ENCODE measurements around the gene EXOC6. TPM values are rescaled to one million over a fixed set of nuclear protein-coding genes. Genes with fewer than 3 reads are reported as not detected.

EXOC6 gene
- total RNA-seq, 4 donors from 2014 or later = 14.4 to 22.4 (median 16.8) TPM

DNA sequence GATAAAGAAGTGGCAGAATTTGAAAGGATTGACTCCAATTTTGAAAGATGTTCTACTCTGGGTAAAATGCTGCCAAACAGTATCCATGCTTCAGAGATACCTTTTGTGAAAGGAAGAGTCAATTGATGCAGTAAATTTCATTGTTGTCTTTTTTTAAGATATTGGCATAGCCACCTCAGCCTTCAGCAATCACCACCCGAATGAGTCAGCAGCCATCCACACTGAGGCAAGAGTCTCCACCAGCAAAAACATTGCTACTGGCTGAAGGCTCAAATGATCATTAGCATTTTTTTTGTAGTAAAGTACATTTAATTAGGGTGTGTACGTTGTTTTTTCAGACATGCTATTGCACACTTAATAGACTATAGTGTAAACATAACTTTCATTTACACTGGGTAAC is 180.6 kb downstream of the EXOC6 start:
- H3K36me3 ChIP-seq = peaks cover 0 to 33% of the 10 kb centered on the region in 2 donors
- no peak for ATAC-seq
- H3K27me3 ChIP-seq = no peaks in the 10 kb centered on the region
- H3K9me3 ChIP-seq = peaks cover 0 to 12% (median 0%) of the 10 kb centered on the region in 3 donors
- TF ChIP-seq POLR2A (IDR thresholded peaks at IDR 0.05) (no peak), POLR2AphosphoS5 (IDR thresholded peaks at IDR 0.05) (no peak)
- no peak overlapping the region for H3K4me3 ChIP-seq
- WGBS, 2 donors (ENCODE audit: low coverage in 1 of 2) = 71 to 84% methylated on average over 2 of the region's 2 CpGs
- peaks cover 0 to 21% (median 4%) of the 10 kb centered on the region in 3 donors for H3K4me1 ChIP-seq
- no peak overlapping the region for H3K27ac ChIP-seq

DNA sequence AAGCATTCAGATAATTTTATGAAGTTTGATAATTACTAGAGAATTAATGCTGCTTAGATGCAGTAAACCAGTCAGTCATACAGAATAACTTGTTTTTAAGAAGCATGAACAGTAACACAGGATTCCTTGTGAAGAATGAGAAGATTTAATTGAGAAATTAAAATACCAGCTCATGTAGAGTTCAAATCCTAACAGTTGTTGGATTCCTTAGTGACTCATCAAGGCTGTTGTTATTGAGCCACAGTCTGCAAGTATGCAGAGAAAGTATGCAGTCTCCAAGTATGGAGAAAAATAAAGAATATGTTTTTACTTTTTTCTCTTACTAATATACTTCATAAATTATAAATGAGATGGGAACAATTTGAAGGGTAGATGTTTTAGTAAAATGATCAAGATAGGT is 182.1 kb downstream of the EXOC6 start:
- Histone ChIP-seq H3K27ac (peak overlapping the region in 2 of 4 donors; percentile 28 to 33), H3K27me3 (no peaks in the 10 kb centered on the region), H3K4me3 (no peak overlapping the region), H3K36me3 (peaks cover 0 to 24% of the 10 kb centered on the region in 2 donors), H3K4me1 (peaks cover 0 to 28% (median 4%) of the 10 kb centered on the region in 3 donors), H3K9me3 (peaks cover 0 to 12% (median 0%) of the 10 kb centered on the region in 3 donors)
- TF ChIP-seq, protein P1, sequence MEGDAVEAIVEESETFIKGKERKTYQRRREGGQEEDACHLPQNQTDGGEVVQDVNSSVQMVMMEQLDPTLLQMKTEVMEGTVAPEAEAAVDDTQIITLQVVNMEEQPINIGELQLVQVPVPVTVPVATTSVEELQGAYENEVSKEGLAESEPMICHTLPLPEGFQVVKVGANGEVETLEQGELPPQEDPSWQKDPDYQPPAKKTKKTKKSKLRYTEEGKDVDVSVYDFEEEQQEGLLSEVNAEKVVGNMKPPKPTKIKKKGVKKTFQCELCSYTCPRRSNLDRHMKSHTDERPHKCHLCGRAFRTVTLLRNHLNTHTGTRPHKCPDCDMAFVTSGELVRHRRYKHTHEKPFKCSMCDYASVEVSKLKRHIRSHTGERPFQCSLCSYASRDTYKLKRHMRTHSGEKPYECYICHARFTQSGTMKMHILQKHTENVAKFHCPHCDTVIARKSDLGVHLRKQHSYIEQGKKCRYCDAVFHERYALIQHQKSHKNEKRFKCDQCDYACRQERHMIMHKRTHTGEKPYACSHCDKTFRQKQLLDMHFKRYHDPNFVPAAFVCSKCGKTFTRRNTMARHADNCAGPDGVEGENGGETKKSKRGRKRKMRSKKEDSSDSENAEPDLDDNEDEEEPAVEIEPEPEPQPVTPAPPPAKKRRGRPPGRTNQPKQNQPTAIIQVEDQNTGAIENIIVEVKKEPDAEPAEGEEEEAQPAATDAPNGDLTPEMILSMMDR (IDR thresholded peaks at IDR 0.05) = no peak
- peak; percentile 31 for TF ChIP-seq POLR2AphosphoS5 (IDR thresholded peaks at IDR 0.05)
- ATAC-seq = no peak

DNA sequence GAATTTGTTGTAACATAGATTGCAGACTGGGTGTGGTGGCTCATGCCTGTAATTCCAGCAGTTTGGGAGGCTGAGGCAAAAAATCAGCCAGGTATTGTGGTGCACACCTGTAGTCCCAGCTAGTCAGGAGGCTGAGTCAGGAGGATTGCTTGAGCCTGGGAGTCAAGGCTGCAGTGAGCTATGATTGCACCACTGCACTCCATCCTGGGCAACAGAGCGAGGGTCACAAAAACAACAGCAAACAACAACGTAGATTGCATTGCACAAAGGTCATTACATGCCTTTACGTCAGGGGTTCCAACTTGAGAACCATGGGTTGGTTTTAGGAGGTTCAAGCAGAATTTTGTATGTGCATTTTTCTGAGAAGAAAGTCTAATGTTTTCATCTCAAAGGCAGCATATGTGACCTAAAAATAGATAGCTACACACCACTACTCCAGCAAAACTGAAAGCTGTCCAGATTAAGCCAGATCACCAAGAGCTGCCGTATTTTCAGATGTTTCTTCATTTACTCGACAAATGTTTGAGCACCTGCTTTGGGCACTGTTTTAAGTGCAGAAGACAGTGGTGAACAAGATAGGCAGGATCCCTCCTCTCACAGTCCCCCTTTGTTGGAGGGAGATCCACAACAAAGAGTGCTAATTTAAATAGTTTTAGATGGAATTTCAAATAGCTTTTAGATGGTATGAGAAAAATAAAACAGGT is 183.9 kb downstream of the EXOC6 start:
- Histone ChIP-seq H3K4me3 (no peak overlapping the region), H3K9me3 (peaks cover 0 to 7% (median 0%) of the 10 kb centered on the region in 3 donors), H3K36me3 (peaks cover 0 to 9% of the 10 kb centered on the region in 2 donors), H3K27me3 (no peaks in the 10 kb centered on the region), H3K27ac (no peak overlapping the region), H3K4me1 (peaks cover 0 to 28% (median 4%) of the 10 kb centered on the region in 3 donors)
- WGBS, 2 donors (ENCODE audit: low coverage in 1 of 2) = 75 to 77% methylated on average over 4 of the region's 5 CpGs
- TF ChIP-seq POLR2AphosphoS5 (IDR thresholded peaks at IDR 0.05) (no peak), EP300 (IDR thresholded peaks at IDR 0.05) (no peak), POLR2A (IDR thresholded peaks at IDR 0.05) (no peak)
- TF ChIP-seq, protein P1 (IDR thresholded peaks at IDR 0.05) = no peak
- no peak for ATAC-seq

DNA sequence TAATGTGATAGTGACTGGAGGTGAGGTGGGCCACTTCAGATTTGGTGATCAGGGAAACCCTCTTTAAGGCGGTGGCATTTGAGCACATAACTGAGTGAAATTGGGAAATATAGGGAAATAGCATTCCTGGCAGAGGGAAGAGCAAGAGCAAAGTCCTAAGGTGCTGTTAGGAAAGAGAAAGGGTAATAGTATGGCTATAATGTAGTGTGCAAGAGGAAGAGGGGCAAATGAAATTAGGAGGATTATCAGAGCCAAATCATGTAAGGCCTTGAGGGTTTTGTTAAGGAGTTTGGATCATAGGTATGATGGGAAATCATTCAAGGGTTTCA is 184.5 kb downstream of the EXOC6 start:
- no peak for ATAC-seq
- Histone ChIP-seq H3K9me3 (peaks cover 0 to 2% (median 0%) of the 10 kb centered on the region in 3 donors), H3K36me3 (peaks cover 0 to 4% of the 10 kb centered on the region in 2 donors), H3K4me3 (no peak overlapping the region), H3K27me3 (no peaks in the 10 kb centered on the region), H3K4me1 (peaks cover 0 to 28% (median 4%) of the 10 kb centered on the region in 3 donors), H3K27ac (no peak overlapping the region)
- WGBS, 2 donors (ENCODE audit: low coverage in 1 of 2) = 92 to 100% methylated on average over 1 of the region's 1 CpG
- TF ChIP-seq EP300 (IDR thresholded peaks at IDR 0.05) (no peak), POLR2A (IDR thresholded peaks at IDR 0.05) (no peak), POLR2AphosphoS5 (IDR thresholded peaks at IDR 0.05) (no peak)
- TF ChIP-seq, protein P1 (IDR thresholded peaks at IDR 0.05) = no peak

DNA sequence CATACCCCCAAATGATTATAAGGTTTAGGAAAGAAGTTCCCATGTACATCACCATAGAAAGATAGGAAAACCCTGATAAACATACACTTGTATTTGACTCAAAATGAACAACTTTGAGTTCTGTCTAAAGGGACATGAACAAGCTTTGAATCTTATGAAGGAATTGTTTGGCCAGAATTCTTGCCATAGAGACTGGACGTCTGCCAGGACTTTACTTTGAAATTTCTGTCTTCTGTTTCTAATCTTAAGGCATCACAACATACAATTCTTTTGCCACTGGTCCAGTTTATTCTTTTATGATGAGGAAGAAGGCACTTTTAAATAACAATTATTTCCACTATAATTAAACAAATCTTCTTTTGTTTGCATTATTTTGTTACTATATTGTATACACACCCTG is 186.1 kb downstream of the EXOC6 start:
- no peak for ATAC-seq
- TF ChIP-seq POLR2A (IDR thresholded peaks at IDR 0.05) = no peak
- no peak for TF ChIP-seq POLR2AphosphoS5 (IDR thresholded peaks at IDR 0.05)
- TF ChIP-seq EP300 (IDR thresholded peaks at IDR 0.05) = no peak
- TF ChIP-seq, protein P1 (IDR thresholded peaks at IDR 0.05) = no peak
- Histone ChIP-seq H3K27ac (no peak overlapping the region), H3K4me3 (no peak overlapping the region), H3K9me3 (no peaks in the 10 kb centered on the region), H3K4me1 (peaks cover 0 to 28% (median 4%) of the 10 kb centered on the region in 3 donors), H3K36me3 (peaks cover 0 to 9% of the 10 kb centered on the region in 2 donors), H3K27me3 (no peaks in the 10 kb centered on the region)
- WGBS, 2 donors (ENCODE audit: low coverage in 1 of 2) = 8 to 25% methylated on average over 1 of the region's 1 CpG
